Esophagus squamous epithelium (tissue), 5 donors: ENCODE data around the gene ENOX1. TPM values are rescaled to one million over a fixed set of nuclear protein-coding genes. Genes with fewer than 3 reads are reported as not detected.
A peak's percentile ranks its signal among the peaks of the same experiment; 100 is the strongest.

ENCODE experiments used
- DNase-seq: peaks from one replicate; lab custom pipeline; 2025; lab: John Stamatoyannopoulos, UW
- H3K27ac ChIP-seq, 4 donors: fragments of 200-600 bp; sonication (generic); one replicate each; pipeline ENCODE4 v1.5.1; 2016 to 2019; ENCODE audit warnings: mild to moderate bottlenecking in 1 of 4
- H3K27me3 ChIP-seq, 4 donors: fragments of 200-600 bp; sonication (generic); 1 replicate in 3 of 4; 2 replicates in 1 of 4; pipeline versions ENCODE4 v1.5.1 to v1.6.0; 2017 to 2021; ENCODE audit warnings: antibody characterized with exemption in 1 of 4
- H3K36me3 ChIP-seq, 3 donors: fragments of 200-600 bp; sonication (generic); one replicate each; pipeline ENCODE4 v1.5.1; 2016 to 2019
- H3K4me1 ChIP-seq, 3 donors: fragments of 200-600 bp; sonication (generic); one replicate each; pipeline ENCODE4 v1.5.1; 2017 to 2019
- H3K4me3 ChIP-seq, 4 donors: fragments of 200-600 bp; sonication (generic); 1 replicate in 3 of 4; 2 replicates in 1 of 4; pipeline ENCODE4 v1.5.1; 2016 to 2019; ENCODE audit warnings: mild to moderate bottlenecking in 2 of 4, moderate library complexity in 1 of 4
- H3K9me3 ChIP-seq, 3 donors: fragments of 200-600 bp; sonication (generic); one replicate each; pipeline ENCODE4 v1.5.1; 2016 to 2019
- CTCF ChIP-seq, 6 experiments: fragments of 450-650 bp in 4 of 6; fragments of 200-600 bp in 2 of 6; sonication (generic) in 2 of 6; IDR thresholded peaks; one replicate each; pipeline ENCODE4 v1.5.1; 2016 to 2019; ENCODE audit warnings: antibody characterized with exemption in 6 of 6, mild to moderate bottlenecking in 4 of 6, moderate library complexity in 4 of 6
- POLR2A ChIP-seq, 4 donors: fragments of 450-650 bp; IDR thresholded peaks; one replicate each; pipeline ENCODE4 v1.6.1; 2017; ENCODE audit warnings: antibody characterized with exemption in 4 of 4, mild to moderate bottlenecking in 4 of 4, moderate library complexity in 3 of 4
- WGBS, 2 donors: methylation state at CpG; one replicate each; pipeline ENCODE4 v1.1.5; 2018; 5-methylcytosine and 5-hydroxymethylcytosine counted together
- intact Hi-C: fragments of 100-400 bp; cut with DNase I; formaldehyde crosslinking; loops from one replicate; pipeline ENCODE4 v1.15.0; 2022
- total RNA-seq, 4 donors: library from RNA; depleted of rRNA; stranded (reverse); fragments of >200 nt; gene quantifications; one replicate each; pipeline ENCODE4 v1.1.0, GENCODE V29; 2016
- donor health status: DM: yes; HTN: yes; CAD: no.

The ENOX1 gene
- total RNA-seq, 4 donors from 2014 or later: 0.48 to 0.76 TPM; not detected in 2

GRCh38 chr13:43529796-43530195 lies 257.0 kb downstream of the ENOX1 start:
- Histone ChIP-seq H3K27me3 (no peaks in the 10 kb centered on the region), H3K4me3 (no peak overlapping the region), H3K27ac (no peak overlapping the region), H3K4me1 (no peaks in the 10 kb centered on the region), H3K36me3 (no peaks in the 10 kb centered on the region), H3K9me3 (no peaks in the 10 kb centered on the region)
- no peak for TF ChIP-seq CTCF (IDR thresholded peaks at IDR 0.05)
- no peak for TF ChIP-seq POLR2A (IDR thresholded peaks at IDR 0.05)
- intact Hi-C loops: no loop called here
- no peak for DNase-seq

DNA sequence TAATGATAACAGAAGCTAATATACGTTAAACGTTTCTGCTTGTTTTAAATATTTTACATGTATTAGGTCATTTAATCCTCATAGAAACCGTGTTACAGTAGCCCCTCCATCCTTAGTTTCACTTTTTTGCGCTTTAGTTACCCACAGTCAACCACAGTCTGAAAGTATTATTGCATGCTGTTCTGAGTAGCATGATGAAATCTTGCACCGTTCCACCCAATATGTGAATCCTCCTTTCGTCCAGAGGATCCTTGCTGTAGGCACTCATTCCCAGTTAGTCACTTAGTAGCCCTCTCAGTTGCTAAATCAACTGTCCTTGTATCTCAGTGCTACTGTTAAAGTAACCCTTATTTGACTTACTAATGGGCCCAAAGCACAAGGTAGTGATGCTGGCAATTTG lies 257.8 kb downstream of the ENOX1 start:
- intact Hi-C loops: no loop called here
- H3K4me1 ChIP-seq: no peaks in the 10 kb centered on the region
- no peak overlapping the region for H3K4me3 ChIP-seq
- H3K27ac ChIP-seq: no peak overlapping the region
- no peaks in the 10 kb centered on the region for H3K36me3 ChIP-seq
- no peak for DNase-seq
- H3K9me3 ChIP-seq: no peaks in the 10 kb centered on the region
- 82 to 85% methylated on average over 6 of the region's 6 CpGs for WGBS, 2 donors
- no peaks in the 10 kb centered on the region for H3K27me3 ChIP-seq
- TF ChIP-seq POLR2A (IDR thresholded peaks at IDR 0.05) (no peak), CTCF (IDR thresholded peaks at IDR 0.05) (no peak)

DNA sequence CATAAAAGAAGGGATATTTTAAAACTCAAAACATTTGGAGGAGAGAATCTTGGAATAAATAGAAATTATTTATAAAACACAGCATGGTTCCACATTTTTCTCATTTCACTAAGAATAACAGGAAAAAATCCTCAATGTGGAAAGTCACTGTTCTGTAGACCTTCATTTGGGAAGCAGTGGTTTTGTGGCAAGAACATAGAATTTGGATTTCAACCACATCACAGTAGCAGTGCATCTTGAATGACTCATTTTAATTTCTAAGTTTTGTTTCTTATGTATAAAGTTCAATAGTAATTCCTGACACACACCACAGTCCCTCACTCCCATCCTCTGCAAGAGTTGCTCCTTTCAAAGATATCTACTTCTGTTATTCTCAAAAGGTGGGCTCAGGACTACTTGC lies 264.0 kb downstream of the ENOX1 start:
- Histone ChIP-seq H3K36me3 (no peaks in the 10 kb centered on the region), H3K9me3 (no peaks in the 10 kb centered on the region), H3K4me1 (no peaks in the 10 kb centered on the region), H3K27me3 (no peaks in the 10 kb centered on the region), H3K27ac (no peak overlapping the region), H3K4me3 (no peak overlapping the region)
- TF ChIP-seq POLR2A (IDR thresholded peaks at IDR 0.05): no peak
- TF ChIP-seq CTCF (IDR thresholded peaks at IDR 0.05): no peak
- intact Hi-C loops: no loop called here
- DNase-seq: no peak

DNA sequence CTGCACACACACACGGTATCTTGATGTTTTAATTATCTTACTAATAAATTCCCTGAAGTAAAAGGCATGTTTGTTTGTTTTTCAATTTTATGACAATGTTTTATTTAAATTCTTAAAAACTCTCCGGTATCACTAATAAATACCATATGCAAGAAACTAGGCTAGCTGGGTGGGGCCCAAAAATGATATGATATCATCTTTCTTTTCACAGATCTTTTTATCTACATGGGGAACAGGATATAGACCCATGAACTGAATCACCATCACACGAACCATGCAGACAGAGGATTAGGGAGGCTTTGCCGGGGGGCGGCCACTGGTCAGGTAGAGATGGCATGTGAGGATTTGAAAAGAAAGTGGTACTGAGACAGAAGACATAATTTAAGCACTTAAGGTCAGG lies 266.4 kb downstream of the ENOX1 start:
- Histone ChIP-seq H3K4me3 (no peak overlapping the region), H3K9me3 (no peaks in the 10 kb centered on the region), H3K27ac (no peak overlapping the region), H3K4me1 (peaks cover 0 to 13% (median 0%) of the 10 kb centered on the region in 3 donors), H3K36me3 (no peaks in the 10 kb centered on the region), H3K27me3 (no peaks in the 10 kb centered on the region)
- WGBS, 2 donors: 75 to 78% methylated on average over 5 of the region's 5 CpGs
- intact Hi-C loops: no loop called here
- no peak for TF ChIP-seq POLR2A (IDR thresholded peaks at IDR 0.05)
- DNase-seq: no peak

- intact Hi-C loops: no loop called here
- no peak for TF ChIP-seq CTCF (IDR thresholded peaks at IDR 0.05)
- Histone ChIP-seq H3K9me3 (no peaks in the 10 kb centered on the region), H3K36me3 (no peaks in the 10 kb centered on the region), H3K27ac (no peak overlapping the region), H3K4me1 (peaks cover 0 to 13% (median 0%) of the 10 kb centered on the region in 3 donors), H3K27me3 (no peaks in the 10 kb centered on the region), H3K4me3 (no peak overlapping the region)
- DNase-seq: no peak
Measured at GRCh38 chr13:43518833-43519232, 267.9 kb downstream of the ENOX1 start.

DNA sequence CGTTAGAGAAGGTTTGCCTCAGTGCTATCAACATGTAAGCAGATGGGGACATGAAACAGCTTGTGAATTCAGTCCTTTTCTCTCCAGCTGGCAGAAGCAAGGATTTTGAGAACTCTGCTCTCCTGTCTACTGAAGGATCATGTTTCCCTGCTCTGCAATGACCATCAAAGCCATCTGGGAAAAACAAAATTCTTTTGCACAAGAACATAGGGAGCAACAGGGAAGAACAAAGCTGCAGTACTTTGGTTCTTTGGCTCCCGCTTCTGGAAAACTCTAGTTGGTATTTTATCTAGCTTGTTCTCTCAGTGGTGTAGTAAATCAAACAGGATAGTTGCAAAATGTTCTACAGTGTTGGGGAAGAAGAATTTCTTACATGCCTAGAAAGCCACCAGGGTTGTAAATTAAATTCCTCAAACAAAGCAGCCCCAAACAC lies 270.4 kb downstream of the ENOX1 start:
- no peak for DNase-seq
- peak overlapping the region in 3 of 4 donors; percentile 50 to 63 (median 54) for H3K27ac ChIP-seq
- WGBS, 2 donors: 31 to 42% methylated on average over 2 of the region's 2 CpGs

More for the DNA sequence above, 270.4 kb downstream of the ENOX1 start:
- H3K36me3 ChIP-seq: no peaks in the 10 kb centered on the region
- no peak overlapping the region for H3K4me3 ChIP-seq
- TF ChIP-seq CTCF (IDR thresholded peaks at IDR 0.05) (no peak), POLR2A (IDR thresholded peaks at IDR 0.05) (no peak)
- H3K9me3 ChIP-seq: no peaks in the 10 kb centered on the region
- no peaks in the 10 kb centered on the region for H3K27me3 ChIP-seq
- peaks cover 0 to 18% (median 0%) of the 10 kb centered on the region in 3 donors for H3K4me1 ChIP-seq
- intact Hi-C loops: no loop called here
